ENCODE results near the gene MBTD1. TPM values are rescaled to one million over a fixed set of nuclear protein-coding genes. Genes with fewer than 3 reads are reported as not detected.

MBTD1 gene
- total and polyA plus RNA-seq, 9 of the 15 experiments (the other 6 are each of a cell fraction or from before 2014, with no cell fraction given): 2.1 to 26.3 (median 13.3) TPM

DNA sequence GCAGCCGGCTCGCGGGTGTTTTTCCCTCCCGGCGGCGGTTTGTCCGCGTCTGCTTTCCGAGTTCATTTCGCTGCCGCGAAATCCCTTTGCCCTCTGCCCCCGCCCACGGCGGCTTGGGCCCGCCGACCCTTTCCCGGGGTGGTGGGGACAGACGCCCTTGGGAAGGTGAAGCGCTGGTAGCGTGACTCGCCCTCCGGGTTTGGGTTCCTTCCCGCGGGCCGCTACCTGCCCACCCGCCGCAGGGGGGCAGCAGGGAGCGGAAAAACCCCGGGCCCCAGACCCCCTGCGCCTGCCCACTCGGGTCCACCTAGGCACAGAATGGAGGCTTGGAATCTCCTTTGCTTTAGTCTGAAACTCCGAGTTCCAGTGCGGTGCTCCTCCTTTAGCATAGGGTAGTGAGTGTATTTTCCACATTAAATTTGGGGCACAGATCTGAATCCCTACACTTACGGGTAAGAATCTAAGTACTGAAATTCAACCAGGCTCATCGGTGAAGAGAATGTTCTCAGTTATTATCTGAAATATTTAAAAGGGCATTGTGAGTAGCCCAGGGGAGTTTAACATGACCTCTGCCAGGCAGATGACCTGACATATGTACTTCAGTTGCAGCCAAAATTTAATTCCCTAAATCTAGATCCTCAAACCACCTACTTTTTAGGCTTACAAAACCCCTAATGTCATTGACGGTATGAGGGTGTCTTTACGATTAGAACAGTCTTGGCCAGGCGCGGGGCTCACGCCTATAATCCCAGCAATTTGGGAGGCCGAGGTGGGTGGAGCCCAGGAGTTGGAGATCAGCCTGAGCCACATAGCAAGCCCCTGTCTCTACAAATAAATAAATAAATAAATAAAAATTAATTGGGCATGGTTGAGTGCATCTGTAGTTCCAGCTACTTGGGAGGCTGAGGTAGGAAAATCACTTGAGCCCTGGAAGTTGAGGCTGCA is 92.6 kb downstream of the MBTD1 start (continued):
- no peak for TF ChIP-seq CSDE1 (IDR thresholded peaks at IDR 0.05)
- TF ChIP-seq, protein P1, sequence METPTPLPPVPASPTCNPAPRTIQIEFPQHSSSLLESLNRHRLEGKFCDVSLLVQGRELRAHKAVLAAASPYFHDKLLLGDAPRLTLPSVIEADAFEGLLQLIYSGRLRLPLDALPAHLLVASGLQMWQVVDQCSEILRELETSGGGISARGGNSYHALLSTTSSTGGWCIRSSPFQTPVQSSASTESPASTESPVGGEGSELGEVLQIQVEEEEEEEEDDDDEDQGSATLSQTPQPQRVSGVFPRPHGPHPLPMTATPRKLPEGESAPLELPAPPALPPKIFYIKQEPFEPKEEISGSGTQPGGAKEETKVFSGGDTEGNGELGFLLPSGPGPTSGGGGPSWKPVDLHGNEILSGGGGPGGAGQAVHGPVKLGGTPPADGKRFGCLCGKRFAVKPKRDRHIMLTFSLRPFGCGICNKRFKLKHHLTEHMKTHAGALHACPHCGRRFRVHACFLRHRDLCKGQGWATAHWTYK (CRISPR knock-in tag; IDR thresholded peaks at IDR 0.05): no peak
- peak in 1 of 2 experiments; percentile 43; a peak in 1 of 4 replicates for TF ChIP-seq SIN3A (IDR thresholded peaks at IDR 0.05; ENCODE audit: borderline replicate concordance in 2 of 2, control insufficient read depth in 1 of 2, low read depth in 2 of 2, low read length in 2 of 2)
- 0 out of 2 replicates have a peak, but pooled peaks have one; percentile 74 for TF ChIP-seq L3MBTL2 (IDR thresholded peaks at IDR 0.05)
- TF ChIP-seq POLR2G (IDR thresholded peaks at IDR 0.05; ENCODE audit: low read depth, low read length): peak; percentile 59
- no peak for TF ChIP-seq U2AF2 (optimal IDR thresholded peaks at IDR 0.05; ENCODE audit: low read depth, low read length)
- 0 out of 2 replicates have a peak, but pooled peaks have one; percentile 16 for TF ChIP-seq ELF4 (CRISPR knock-in tag; IDR thresholded peaks at IDR 0.05)
- TF ChIP-seq EGR1 (conservative IDR thresholded peaks at IDR 0.05): peak; percentile 52
- no peak for TF ChIP-seq MCM2 (IDR thresholded peaks at IDR 0.05; ENCODE audit: low read depth)
- 0 out of 2 replicates have a peak, but pooled peaks have one; percentile 1 for TF ChIP-seq SPI1 (IDR thresholded peaks at IDR 0.05; ENCODE audit: borderline replicate concordance, low read depth, low read length)
- peak; percentile 13 for TF ChIP-seq TBP (optimal IDR thresholded peaks at IDR 0.05; ENCODE audit: low read depth, low read length)
- peak; percentile 62 for TF ChIP-seq MTA1 (IDR thresholded peaks at IDR 0.05; ENCODE audit: borderline replicate concordance)
- no peak for TF ChIP-seq CHD2 (IDR thresholded peaks at IDR 0.05; ENCODE audit: low read depth, low read length)
- peak; percentile 40 for TF ChIP-seq PHF20 (IDR thresholded peaks at IDR 0.05; ENCODE audit: partially characterized antibody)
- TF ChIP-seq, protein P2, sequence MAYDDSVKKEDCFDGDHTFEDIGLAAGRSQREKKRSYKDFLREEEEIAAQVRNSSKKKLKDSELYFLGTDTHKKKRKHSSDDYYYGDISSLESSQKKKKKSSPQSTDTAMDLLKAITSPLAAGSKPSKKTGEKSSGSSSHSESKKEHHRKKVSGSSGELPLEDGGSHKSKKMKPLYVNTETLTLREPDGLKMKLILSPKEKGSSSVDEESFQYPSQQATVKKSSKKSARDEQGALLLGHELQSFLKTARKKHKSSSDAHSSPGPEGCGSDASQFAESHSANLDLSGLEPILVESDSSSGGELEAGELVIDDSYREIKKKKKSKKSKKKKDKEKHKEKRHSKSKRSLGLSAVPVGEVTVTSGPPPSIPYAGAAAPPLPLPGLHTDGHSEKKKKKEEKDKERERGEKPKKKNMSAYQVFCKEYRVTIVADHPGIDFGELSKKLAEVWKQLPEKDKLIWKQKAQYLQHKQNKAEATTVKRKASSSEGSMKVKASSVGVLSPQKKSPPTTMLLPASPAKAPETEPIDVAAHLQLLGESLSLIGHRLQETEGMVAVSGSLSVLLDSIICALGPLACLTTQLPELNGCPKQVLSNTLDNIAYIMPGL (CRISPR knock-in tag; IDR thresholded peaks at IDR 0.05): 0 out of 2 replicates have a peak, but pooled peaks have one; percentile 10
